ENCODE measurements around the gene USP33.
"Not testable (repeated sequence)": the region's sequence is repeated elsewhere in the genome, so short reads cannot be mapped to it uniquely, and the experiment has no call there.

The USP33 gene

DNA sequence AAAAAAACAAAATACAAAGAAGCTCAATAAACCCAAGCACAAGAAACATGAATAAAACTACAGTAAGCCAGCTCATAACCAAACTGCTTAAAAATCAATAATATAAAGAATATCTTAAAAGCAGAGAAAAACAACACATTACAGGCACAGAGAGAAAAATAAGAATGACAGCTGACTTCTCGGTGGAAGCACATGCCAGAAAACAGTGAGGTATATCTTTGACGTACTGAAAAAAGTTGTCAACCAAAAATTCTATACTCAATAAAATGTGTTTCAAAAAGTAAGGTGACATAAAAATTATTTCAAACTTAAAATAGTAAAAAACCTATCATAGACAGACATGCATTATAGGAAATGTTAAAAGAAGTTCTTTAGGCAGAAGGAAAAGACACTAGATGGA, 110.5 kb downstream of the USP33 start:
- H3K27ac Mint-ChIP-seq, result no peak overlapping the region
- H3K4me1 Mint-ChIP-seq, result peaks cover 6% of the 10 kb centered on the region

DNA sequence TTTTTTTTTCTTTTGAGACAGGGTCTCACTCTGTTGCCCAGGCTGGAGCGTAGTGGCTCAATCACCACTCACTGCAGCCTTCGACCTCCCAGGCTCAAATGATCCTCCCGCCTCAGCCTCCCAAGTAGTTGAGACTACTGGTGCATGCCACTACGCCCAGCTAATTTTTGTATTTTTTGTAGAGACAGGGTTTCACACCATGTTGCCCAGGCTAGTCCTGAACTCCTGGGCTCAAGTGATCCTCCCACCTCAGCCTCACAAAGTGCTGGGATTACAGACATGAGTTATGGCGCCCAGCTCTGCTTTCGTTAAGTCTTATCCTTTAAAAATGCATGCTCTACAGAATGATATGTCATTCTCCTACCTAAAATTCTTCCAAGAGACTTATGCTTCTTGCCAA, 113.4 kb downstream of the USP33 start:
- Mint-ChIP-seq H3K9me3 (peaks cover 35% of the 10 kb centered on the region), H3K36me3 (ENCODE audit: low read depth) (peaks cover 70% of the 10 kb centered on the region)
- not testable (repeated sequence) for H3K27me3 Mint-ChIP-seq (ENCODE audit: low read depth); H3K4me3 Mint-ChIP-seq; H3K27ac Mint-ChIP-seq; H3K4me1 Mint-ChIP-seq

More for the DNA sequence above, 110.5 kb downstream of the USP33 start:
- TF ChIP-seq CTCF (IDR thresholded peaks at IDR 0.05; ENCODE audit: unreplicated experiment in 3 of 3), result no peak
- Mint-ChIP-seq H3K4me3 (no peak overlapping the region), H3K36me3 (ENCODE audit: low read depth) (peaks cover 84% of the 10 kb centered on the region), H3K9me3 (peaks cover 47% of the 10 kb centered on the region), H3K27me3 (ENCODE audit: low read depth) (no peaks in the 10 kb centered on the region)
